KOPT-K1 (cell line): Measurements from ENCODE around the gene GAS6.

ENCODE experiments used
- H3K27ac ChIP-seq: fragments of 200-600 bp; sonication (generic); 2 replicates; pipeline ENCODE4 v1.5.1; 2016; ENCODE audit warnings: antibody characterized with exemption, mild to moderate bottlenecking, low read depth, low read length; ENCODE audit not compliant: poor library complexity, severe bottlenecking
- H3K36me3 ChIP-seq: fragments of 200-600 bp; sonication (generic); 2 replicates; pipeline ENCODE4 v1.5.1; 2017; ENCODE audit warnings: antibody characterized with exemption, mild to moderate bottlenecking, low read length, moderate library complexity; ENCODE audit not compliant: insufficient read depth
- H3K9me3 ChIP-seq: fragments of 200-600 bp; sonication (generic); 2 replicates; pipeline ENCODE4 v1.5.1; 2017; ENCODE audit warnings: antibody characterized with exemption, low read length, mild to moderate bottlenecking; ENCODE audit not compliant: insufficient read depth, poor library complexity, severe bottlenecking

Gene GAS6

GRCh38 chr13:113852536-113853517 lies 11.0 kb downstream of the GAS6 start:
- Histone ChIP-seq H3K36me3 (no peaks in the 10 kb centered on the region), H3K27ac (no peak overlapping the region), H3K9me3 (no peaks in the 10 kb centered on the region)

GRCh38 chr13:113851826-113852535 lies 11.9 kb downstream of the GAS6 start:
- no peaks in the 10 kb centered on the region for H3K36me3 ChIP-seq
- no peaks in the 10 kb centered on the region for H3K9me3 ChIP-seq
- H3K27ac ChIP-seq: no peak overlapping the region

- Histone ChIP-seq H3K36me3 (no peaks in the 10 kb centered on the region), H3K27ac (no peak overlapping the region), H3K9me3 (no peaks in the 10 kb centered on the region)
Observed at GRCh38 chr13:113851480-113851803, 12.4 kb downstream of the GAS6 start.

GRCh38 chr13:113850722-113851479 lies 13.0 kb downstream of the GAS6 start:
- H3K9me3 ChIP-seq: no peaks in the 10 kb centered on the region
- no peaks in the 10 kb centered on the region for H3K36me3 ChIP-seq
- H3K27ac ChIP-seq: no peak overlapping the region

- no peak overlapping the region for H3K27ac ChIP-seq
- H3K36me3 ChIP-seq: no peaks in the 10 kb centered on the region
- no peaks in the 10 kb centered on the region for H3K9me3 ChIP-seq
Observed at GRCh38 chr13:113849981-113850721, 13.7 kb downstream of the GAS6 start.

GRCh38 chr13:113849546-113849945 lies 14.3 kb downstream of the GAS6 start:
- Histone ChIP-seq H3K9me3 (no peaks in the 10 kb centered on the region), H3K36me3 (no peaks in the 10 kb centered on the region), H3K27ac (no peak overlapping the region)

- Histone ChIP-seq H3K36me3 (no peaks in the 10 kb centered on the region), H3K9me3 (no peaks in the 10 kb centered on the region), H3K27ac (no peak overlapping the region)
Observed at GRCh38 chr13:113848431-113849260, 15.2 kb downstream of the GAS6 start.

- Histone ChIP-seq H3K27ac (no peak overlapping the region), H3K36me3 (no peaks in the 10 kb centered on the region), H3K9me3 (no peaks in the 10 kb centered on the region)
Observed at GRCh38 chr13:113848020-113848419, 15.9 kb downstream of the GAS6 start.

GRCh38 chr13:113846636-113847318 lies 17.1 kb downstream of the GAS6 start:
- Histone ChIP-seq H3K9me3 (no peaks in the 10 kb centered on the region), H3K36me3 (no peaks in the 10 kb centered on the region), H3K27ac (peak overlapping the region; percentile 29)

GRCh38 chr13:113845723-113846635 lies 17.9 kb downstream of the GAS6 start:
- H3K36me3 ChIP-seq: no peaks in the 10 kb centered on the region
- H3K9me3 ChIP-seq: no peaks in the 10 kb centered on the region
- H3K27ac ChIP-seq: peak overlapping the region; percentile 29

- H3K9me3 ChIP-seq: no peaks in the 10 kb centered on the region
Observed at GRCh38 chr13:113845055-113845454, 18.8 kb downstream of the GAS6 start.

GRCh38 chr13:113843864-113844556 lies 19.9 kb downstream of the GAS6 start:
- Histone ChIP-seq H3K27ac (no peak overlapping the region), H3K9me3 (no peaks in the 10 kb centered on the region), H3K36me3 (no peaks in the 10 kb centered on the region)

More at GRCh38 chr13:113845055-113845454, 18.8 kb downstream of the GAS6 start:
- Histone ChIP-seq H3K27ac (no peak overlapping the region), H3K36me3 (no peaks in the 10 kb centered on the region)
